Keratinocyte (primary cell): Measurements from ENCODE around the gene TMEM45B. TPM values are rescaled to one million over a fixed set of nuclear protein-coding genes. Genes with fewer than 3 reads are reported as not detected.

Experiments
- DNase-seq: peaks from one replicate; pipeline ENCODE4 v3.0.0-alpha.2; 2011; ENCODE audit warnings: low read depth, missing footprints, low spot score
- FAIRE-seq: peaks from 2 replicates; lab custom pipeline; 2011; peaks lifted over from hg19 to GRCh38; lab: Jason Lieb, UNC
- H2AFZ ChIP-seq: 2 replicates; pipeline ENCODE4 v1.6.0; 2012; ENCODE audit warnings: low read length, control low read depth, inconsistent platforms; ENCODE audit not compliant: control insufficient read depth
- H3K27ac ChIP-seq: 2 replicates; pipeline ENCODE4 v1.5.1; 2011; ENCODE audit warnings: low read length; ENCODE audit not compliant: control insufficient read depth, insufficient read depth
- H3K27me3 ChIP-seq: 3 replicates; pipeline ENCODE4 v1.6.0; 2011; ENCODE audit warnings: low read length; ENCODE audit not compliant: control insufficient read depth, insufficient read depth; ENCODE audit errors: extremely low read depth
- H3K36me3 ChIP-seq, 2 experiments: 2 replicates in 1 of 2; 3 replicates in 1 of 2; pipeline ENCODE4 v1.5.1; 2011; ENCODE audit warnings: low read length in 2 of 2, mild to moderate bottlenecking in 1 of 2; ENCODE audit not compliant: control insufficient read depth in 2 of 2, insufficient read depth in 2 of 2; ENCODE audit errors: extremely low read depth in 1 of 2
- H3K4me1 ChIP-seq: 3 replicates; pipeline ENCODE4 v1.5.1; 2011; ENCODE audit warnings: low read length; ENCODE audit not compliant: control insufficient read depth, insufficient read depth; ENCODE audit errors: extremely low read depth
- H3K4me2 ChIP-seq: 3 replicates; pipeline ENCODE4 v1.6.0; 2011; ENCODE audit warnings: low read depth, low read length; ENCODE audit not compliant: control insufficient read depth, insufficient read depth; ENCODE audit errors: extremely low read depth
- H3K4me3 ChIP-seq, 3 experiments: fragments of 200-600 bp in 1 of 3; sonication (generic) in 1 of 3; 2 replicates in 2 of 3; 3 replicates in 1 of 3; pipeline ENCODE4 v1.5.1; 2011 to 2016; ENCODE audit warnings: low read length in 3 of 3, mild to moderate bottlenecking in 3 of 3, control low read depth in 2 of 3, inconsistent platforms in 1 of 3, low read depth in 1 of 3, mixed read lengths in 1 of 3, mixed run types in 1 of 3, moderate library complexity in 1 of 3; ENCODE audit not compliant: control insufficient read depth in 2 of 3, insufficient read depth in 2 of 3; ENCODE audit errors: extremely low read depth in 1 of 3
- H3K79me2 ChIP-seq: 2 replicates; pipeline ENCODE4 v1.6.0; 2012; ENCODE audit warnings: low read length; ENCODE audit not compliant: control insufficient read depth, insufficient read depth
- H3K9ac ChIP-seq: 3 replicates; pipeline ENCODE4 v1.6.0; 2011; ENCODE audit warnings: low read length; ENCODE audit not compliant: control insufficient read depth, insufficient read depth; ENCODE audit errors: extremely low read depth
- H3K9me1 ChIP-seq: 3 replicates; pipeline ENCODE4 v1.6.0; 2011; ENCODE audit warnings: low read length; ENCODE audit not compliant: control insufficient read depth, insufficient read depth; ENCODE audit errors: extremely low read depth
- H3K9me3 ChIP-seq: 2 replicates; pipeline ENCODE4 v1.5.1; 2012; ENCODE audit warnings: low read depth, low read length; ENCODE audit not compliant: control insufficient read depth
- H4K20me1 ChIP-seq: 3 replicates; pipeline ENCODE4 v1.6.0; 2011; ENCODE audit warnings: low read length; ENCODE audit not compliant: control insufficient read depth, insufficient read depth; ENCODE audit errors: extremely low read depth
- CTCF ChIP-seq, 3 experiments: IDR thresholded peaks in 1 of 3; conservative IDR thresholded peaks in 1 of 3; optimal IDR thresholded peaks in 1 of 3; 2 replicates in 2 of 3; 3 replicates in 1 of 3; pipeline versions ENCODE3 to v1.5.1; 2011; ENCODE audit warnings: low read length in 3 of 3, mild to moderate bottlenecking in 3 of 3, moderate library complexity in 2 of 3, control low read depth in 1 of 3, inconsistent platforms in 1 of 3; ENCODE audit not compliant: insufficient read depth in 2 of 3; ENCODE audit errors: extremely low read depth in 1 of 3
- EZH2 ChIP-seq: IDR thresholded peaks from one replicate; pipeline ENCODE4 v1.6.1; 2012; ENCODE audit warnings: inconsistent platforms, mild to moderate bottlenecking, low read length, moderate library complexity
- dilution Hi-C: fragments of 300-500 bp; cut with MboI; formaldehyde crosslinking; loops from one replicate; pipeline ENCODE4 v1.7.0; 2020; ENCODE audit warnings: low sequenced_read_pairs; ENCODE audit not compliant: extremely low pct_ligation_motif_present
- polyA plus RNA-seq, 5 experiments: library from polyadenylated mRNA; depleted of rRNA in 3 of 5; stranded (reverse) in 3 of 5; stranded (forward) in 1 of 5; unstranded in 1 of 5; fragments of >200 nt; gene quantifications; 1 replicate in 1 of 5; 2 replicates in 3 of 5; 3 replicates in 1 of 5; pipeline versions ENCODE4 v1.2.1 to v1.2.3, GENCODE V29; 2011 to 2012; ENCODE audit warnings: missing spikeins in 2 of 5, low read depth in 1 of 5, low replicate concordance in 1 of 5

Gene TMEM45B
- polyA plus RNA-seq, 1 donor (not counting 4 experiments of a cell fraction or from before 2014, with no cell fraction given): 2.6 TPM

GRCh38 chr11:129778877-129779276 lies 36.8 kb upstream of the TMEM45B start:
- DNase-seq (no peak), FAIRE-seq (no peak)
- Histone ChIP-seq H3K4me3 (no peak overlapping the region), H3K4me1 (no peaks in the 10 kb centered on the region), H3K4me2 (no peak overlapping the region), H4K20me1 (no peaks in the 10 kb centered on the region), H3K9me3 (no peaks in the 10 kb centered on the region), H2AFZ (no peak overlapping the region), H3K9ac (no peak overlapping the region), H3K27me3 (no peaks in the 10 kb centered on the region), H3K79me2 (no peaks in the 10 kb centered on the region), H3K36me3 (no peaks in the 10 kb centered on the region), H3K9me1 (no peaks in the 10 kb centered on the region), H3K27ac (no peak overlapping the region)
- TF ChIP-seq EZH2 (no peak), CTCF (optimal IDR thresholded peaks at IDR 0.05 in 1 of 3, IDR thresholded peaks at IDR 0.05 in 1 of 3, conservative IDR thresholded peaks at IDR 0.05 in 1 of 3; ENCODE audit: extremely low read depth in 1 of 3, insufficient read depth in 2 of 3, low read length in 3 of 3) (no peak)
- dilution Hi-C loops: no loop called here

- dilution Hi-C loops: no loop called here
- no peak for TF ChIP-seq CTCF (optimal IDR thresholded peaks at IDR 0.05 in 1 of 3, IDR thresholded peaks at IDR 0.05 in 1 of 3, conservative IDR thresholded peaks at IDR 0.05 in 1 of 3; ENCODE audit: extremely low read depth in 1 of 3, insufficient read depth in 2 of 3, low read length in 3 of 3)
- TF ChIP-seq EZH2: no peak
- Histone ChIP-seq H3K27me3 (no peaks in the 10 kb centered on the region), H3K9ac (no peak overlapping the region), H3K9me1 (no peaks in the 10 kb centered on the region), H3K79me2 (no peaks in the 10 kb centered on the region), H3K4me3 (no peak overlapping the region), H3K36me3 (no peaks in the 10 kb centered on the region), H3K9me3 (no peaks in the 10 kb centered on the region), H2AFZ (no peak overlapping the region), H3K4me2 (no peak overlapping the region), H3K27ac (no peak overlapping the region), H4K20me1 (no peaks in the 10 kb centered on the region), H3K4me1 (no peaks in the 10 kb centered on the region)
- FAIRE-seq (no peak), DNase-seq (no peak)
These were observed 36.3 kb upstream of the TMEM45B start for GRCh38 chr11:129779342-129779741.
